Posterior vena cava (tissue), 2 donors: ENCODE results near the gene CBL. TPM values are rescaled to one million over a fixed set of nuclear protein-coding genes. Genes with fewer than 3 reads are reported as not detected.

Experiments
- DNase-seq: peaks from one replicate; pipeline ENCODE4 v3.0.0-alpha.2; 2020; ENCODE audit warnings: low spot score
- intact Hi-C, 2 donors: fragments of 100-400 bp; cut with DNase I; formaldehyde crosslinking; loops; one replicate each; pipeline versions ENCODE4 v1.14.1 to v1.14.2; 2022 to 2023
- total RNA-seq, 2 donors: library from RNA; stranded (reverse); fragmentation: NEBNext Ultra II Directional; extraction: Animal tissue kit (Norgen Biotek cat#: 25700); gene quantifications; one replicate each; pipeline ENCODE4 v1.2.1, GENCODE V29; 2021
- donor health status: DM: yes; HTN: yes; CAD: no.
- donor health status: DM: yes; HTN: yes; CAD: no.

CBL gene
- total RNA-seq, 2 donors from 2014 or later = 23.3 to 32.8 TPM

DNA sequence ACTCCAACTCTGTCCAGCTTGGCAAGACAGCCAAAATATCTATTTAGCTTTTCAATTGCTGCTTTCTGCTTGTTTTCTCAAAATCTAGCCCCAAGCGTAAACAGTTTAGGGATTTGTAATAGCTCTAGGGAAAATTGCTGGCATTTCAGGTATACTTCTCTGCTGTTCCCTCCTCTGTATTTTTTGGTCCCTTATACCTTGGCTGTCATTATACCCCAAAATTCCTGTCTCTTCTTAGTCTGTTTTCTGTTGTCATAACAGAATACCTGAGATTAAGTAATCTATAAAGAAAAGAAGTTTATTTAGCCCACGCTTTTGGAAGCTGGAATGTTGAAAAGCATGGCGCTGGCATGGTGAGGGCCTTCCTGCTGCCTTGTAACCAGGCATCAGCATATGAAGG is 87.3 kb downstream of the CBL start:
- intact Hi-C loops = no loop called here
- no peak for DNase-seq

DNA sequence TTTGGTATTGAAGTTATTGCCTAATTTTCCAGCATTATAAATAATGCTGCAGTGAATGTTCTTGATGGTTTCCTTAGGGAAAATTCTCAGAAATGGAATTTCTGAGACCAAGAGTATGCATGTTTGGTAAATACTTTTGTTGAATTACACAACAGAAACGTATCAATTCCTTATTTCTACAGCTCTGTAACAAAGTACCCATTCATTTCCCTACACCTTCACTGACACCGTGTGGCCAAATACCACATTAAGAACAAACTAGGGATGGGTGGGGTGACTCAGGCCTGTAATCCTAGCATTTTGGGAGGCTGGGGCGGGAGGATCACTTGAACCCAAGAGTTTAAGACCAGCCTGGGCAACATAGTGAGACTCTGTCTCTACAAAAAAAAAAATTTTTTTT is 89.0 kb downstream of the CBL start:
- DNase-seq = no peak
- intact Hi-C loops = no loop called here

- intact Hi-C loops = loop anchor here in 1 of 2 donors (1.0 kb wide), 1 partner anchor 13 kb away; no protein-coding TSS in a partner anchor
- no peak for DNase-seq
These were observed 91.8 kb downstream of the CBL start for GRCh38 chr11:119297938-119298337.

DNA sequence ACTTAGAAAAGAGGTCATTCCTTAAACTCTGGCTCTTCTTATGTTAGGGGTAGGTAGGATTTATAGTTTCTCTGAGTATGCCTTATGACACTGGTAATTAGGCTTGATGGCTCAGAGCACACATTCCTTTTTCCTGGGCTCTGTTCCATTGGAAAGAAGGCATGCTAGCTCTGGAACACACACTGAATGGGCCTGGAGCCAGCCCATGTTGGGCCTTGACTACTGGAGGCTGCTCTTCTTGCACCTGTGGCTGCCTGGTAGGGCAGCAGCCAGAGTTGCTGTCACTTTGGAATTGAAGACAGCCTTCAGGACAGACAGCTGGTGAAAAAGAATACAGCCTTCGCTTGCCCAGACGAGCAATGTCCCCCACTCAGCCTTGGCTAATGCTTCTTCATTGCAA is 92.6 kb downstream of the CBL start:
- intact Hi-C loops = loop anchor here in 1 of 2 donors (1.0 kb wide), 1 partner anchor 13 kb away; no protein-coding TSS in a partner anchor
- no peak for DNase-seq

DNA sequence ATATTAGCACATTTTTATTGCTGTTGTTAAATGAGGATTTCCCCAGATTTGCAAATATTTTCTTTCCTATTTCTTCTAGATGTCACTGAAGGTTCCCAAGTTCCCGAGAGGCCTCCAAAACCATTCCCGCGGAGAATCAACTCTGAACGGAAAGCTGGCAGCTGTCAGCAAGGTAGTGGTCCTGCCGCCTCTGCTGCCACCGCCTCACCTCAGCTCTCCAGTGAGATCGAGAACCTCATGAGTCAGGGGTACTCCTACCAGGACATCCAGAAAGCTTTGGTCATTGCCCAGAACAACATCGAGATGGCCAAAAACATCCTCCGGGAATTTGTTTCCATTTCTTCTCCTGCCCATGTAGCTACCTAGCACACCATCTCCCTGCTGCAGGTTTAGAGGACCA is 93.3 kb downstream of the CBL start:
- DNase-seq = no peak
- intact Hi-C loops = no loop called here

GRCh38 chr11:119300198-119300964 is 94.2 kb downstream of the CBL start:
- no peak for DNase-seq
- intact Hi-C loops = no loop called here

DNA sequence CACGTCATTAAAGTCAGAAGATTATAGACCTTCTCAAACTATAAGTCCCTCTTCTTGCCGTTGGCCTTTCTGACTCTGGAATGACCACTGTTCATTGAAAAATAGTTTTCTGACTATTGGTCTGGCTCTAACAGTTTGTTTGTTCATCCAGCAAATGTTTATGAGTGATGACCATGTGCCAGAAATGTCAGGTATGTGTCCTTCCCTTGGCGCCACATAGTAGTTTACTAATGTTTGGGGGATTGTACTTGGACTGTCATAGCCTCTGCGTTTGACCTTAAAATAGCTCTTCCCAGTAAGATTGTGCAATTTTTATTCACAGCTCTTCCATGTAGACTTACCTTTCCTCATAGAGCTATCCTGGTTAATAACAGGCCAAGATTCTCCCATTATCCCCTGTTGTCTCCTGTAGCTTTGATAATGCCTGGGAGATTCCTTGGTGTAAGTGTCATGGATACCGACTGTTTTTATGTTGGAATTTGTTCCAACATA is 97.1 kb downstream of the CBL start:
- intact Hi-C loops = no loop called here
- no peak for DNase-seq

- intact Hi-C loops = no loop called here
These were observed 99.6 kb downstream of the CBL start for GRCh38 chr11:119305556-119306372.

DNA sequence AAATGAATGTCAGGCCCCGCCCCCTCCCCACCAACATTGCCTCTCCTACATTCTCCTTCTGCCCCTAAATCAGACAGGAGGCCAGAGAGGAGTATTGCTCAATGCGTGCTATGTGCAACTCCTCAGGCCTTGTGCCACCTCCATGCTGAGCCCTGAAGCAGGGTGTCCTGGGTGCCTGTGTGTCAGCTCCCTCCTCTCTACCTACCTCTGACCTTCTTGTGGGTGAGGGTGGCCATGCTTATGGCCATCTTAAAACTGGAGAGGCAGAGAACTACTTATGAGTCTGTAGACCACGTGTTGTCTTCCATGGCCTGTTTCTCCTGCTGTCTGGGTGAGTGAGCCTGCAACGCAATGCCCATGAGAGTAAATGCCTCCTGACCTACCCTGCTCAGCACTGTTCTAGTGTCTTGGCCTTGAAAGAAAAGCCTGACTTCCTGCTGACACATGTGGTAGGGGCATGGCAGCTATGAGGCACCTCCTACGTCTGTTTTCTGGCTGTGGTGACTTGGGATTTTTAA is 100.3 kb downstream of the CBL start:
- DNase-seq = no peak
- intact Hi-C loops = no loop called here

More at GRCh38 chr11:119305556-119306372, 99.6 kb downstream of the CBL start:
- DNase-seq = no peak

GRCh38 chr11:119307219-119307618 is 101.1 kb downstream of the CBL start:
- no peak for DNase-seq
- intact Hi-C loops = no loop called here

DNA sequence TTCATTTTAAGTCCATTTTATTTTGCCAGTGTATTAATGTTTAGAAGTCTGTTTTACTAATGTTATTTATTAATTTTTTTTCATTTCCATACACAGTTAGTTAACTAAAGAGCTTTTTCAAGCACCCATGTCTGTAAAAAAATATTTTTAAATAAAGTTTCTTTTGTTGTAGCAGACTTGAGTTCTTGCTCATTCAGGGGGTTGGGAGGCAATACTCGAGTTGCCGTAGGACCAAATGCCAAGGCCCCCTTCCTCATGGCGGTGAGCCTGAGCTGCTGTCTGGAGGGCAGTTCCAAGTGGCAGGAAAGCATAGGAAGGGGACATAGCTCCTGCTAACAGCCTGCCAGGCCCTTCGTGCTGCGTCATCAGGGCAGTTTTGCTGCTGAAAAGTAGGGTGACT is 101.8 kb downstream of the CBL start:
- intact Hi-C loops = no loop called here
- no peak for DNase-seq

DNA sequence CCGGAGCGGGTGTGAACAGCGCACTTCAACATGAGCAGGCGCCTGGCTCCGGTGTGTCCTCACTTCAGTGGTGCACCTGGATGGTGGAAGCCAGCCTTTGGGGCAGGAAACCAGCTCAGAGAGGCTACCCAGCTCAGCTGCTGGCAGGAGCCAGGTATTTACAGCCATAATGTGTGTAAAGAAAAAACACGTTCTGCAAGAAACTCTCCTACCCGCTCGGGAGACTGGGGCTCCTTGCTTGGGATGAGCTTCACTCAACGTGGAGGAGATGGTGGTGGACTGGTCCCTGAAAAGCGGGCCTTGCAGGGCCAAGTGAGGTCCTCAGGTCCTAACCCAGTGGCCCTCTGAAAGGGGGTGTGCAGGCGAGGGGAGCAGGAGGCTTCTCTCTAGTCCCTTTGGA is 103.3 kb downstream of the CBL start:
- intact Hi-C loops = no loop called here
- DNase-seq = no peak

DNA sequence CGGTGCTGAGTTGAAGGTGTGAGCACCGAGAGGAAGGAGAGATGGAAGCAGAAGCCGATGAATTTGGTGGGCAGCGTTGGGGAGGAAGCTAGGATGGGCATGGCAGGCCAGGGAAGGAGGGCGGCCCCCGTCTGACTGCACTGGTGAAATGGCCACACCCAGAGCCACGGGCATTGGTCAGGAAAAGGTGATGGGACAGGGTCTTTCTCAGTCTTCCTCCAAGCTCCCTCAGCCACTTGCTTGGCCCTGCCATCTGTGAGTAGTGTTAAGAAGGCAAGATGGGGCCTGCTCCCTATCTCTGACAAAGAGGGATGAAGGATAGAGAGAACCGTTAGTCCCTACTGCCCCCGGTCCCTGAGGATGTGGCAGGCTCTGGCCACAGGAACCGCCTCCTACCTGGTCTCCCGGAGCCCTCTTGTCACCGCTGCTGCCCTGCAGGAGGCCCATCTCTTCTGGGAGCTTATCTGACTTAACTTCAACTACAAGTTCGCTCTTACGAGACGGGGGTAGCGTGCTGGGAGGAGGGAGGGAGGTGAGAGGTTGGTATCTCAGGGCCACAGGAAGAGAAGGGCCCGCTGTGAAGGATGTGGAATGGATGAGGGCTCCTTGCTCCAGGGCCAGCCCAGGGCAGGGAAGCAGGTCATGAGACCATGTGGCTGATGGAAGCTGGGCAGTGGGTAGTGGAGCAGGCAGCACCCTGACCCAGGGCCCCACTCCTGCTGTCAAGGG is 104.0 kb downstream of the CBL start:
- intact Hi-C loops = no loop called here

GRCh38 chr11:119310682-119311052 is 104.5 kb downstream of the CBL start:
- no peak for DNase-seq
- intact Hi-C loops = no loop called here

More for the DNA sequence above, 104.0 kb downstream of the CBL start:
- DNase-seq = no peak

GRCh38 chr11:119314726-119315125 is 108.6 kb downstream of the CBL start:
- DNase-seq = no peak
- intact Hi-C loops = no loop called here

GRCh38 chr11:119315131-119316015 is 109.2 kb downstream of the CBL start:
- DNase-seq = no peak
- intact Hi-C loops = no loop called here

- DNase-seq = peak; percentile 84
- intact Hi-C loops = no loop called here
These were observed 110.0 kb downstream of the CBL start for GRCh38 chr11:119316016-119316728.
